ENCODE measurements around the gene OTOGL.
"Not testable (repeated sequence)": the region's sequence is repeated elsewhere in the genome, so short reads cannot be mapped to it uniquely, and the experiment has no call there.

Gene OTOGL

DNA sequence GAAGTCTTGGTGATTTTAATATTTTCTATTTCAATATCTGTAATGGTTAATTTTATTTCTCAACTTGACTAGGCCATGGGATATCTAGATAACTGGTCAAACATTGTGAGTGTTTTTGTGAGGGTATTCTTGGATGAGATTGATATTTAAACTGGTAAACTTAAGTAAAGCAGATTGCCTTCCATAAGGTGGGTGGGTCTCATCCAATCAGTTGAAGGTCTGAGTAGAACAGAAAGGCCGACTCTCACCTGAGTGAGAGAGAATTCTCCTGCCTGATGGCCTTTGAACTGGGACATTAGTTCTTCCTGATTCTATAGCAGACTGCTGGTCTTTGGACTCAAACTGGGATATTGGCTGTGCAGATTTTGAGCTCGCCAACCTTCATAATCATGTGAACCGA is 36.3 kb downstream of the OTOGL start:
- no peaks in the 10 kb centered on the region for H3K4me1 ChIP-seq (ENCODE audit: control insufficient read depth in 1 of 2, insufficient read depth in 2 of 2, low read length in 2 of 2)
- H3K27ac ChIP-seq (ENCODE audit: low read length): no peak overlapping the region
- no peaks in the 10 kb centered on the region for H3K36me3 ChIP-seq (ENCODE audit: control insufficient read depth in 1 of 2, insufficient read depth in 2 of 2, low read length in 2 of 2)
- no peaks in the 10 kb centered on the region for H3K27me3 ChIP-seq (ENCODE audit: low read depth, low read length)
- no peak overlapping the region for H3K4me3 ChIP-seq (ENCODE audit: low read depth in 1 of 2, low read length in 2 of 2)
- no peaks in the 10 kb centered on the region for H3K9me3 ChIP-seq (ENCODE audit: control insufficient read depth in 1 of 2, low read length in 2 of 2)

DNA sequence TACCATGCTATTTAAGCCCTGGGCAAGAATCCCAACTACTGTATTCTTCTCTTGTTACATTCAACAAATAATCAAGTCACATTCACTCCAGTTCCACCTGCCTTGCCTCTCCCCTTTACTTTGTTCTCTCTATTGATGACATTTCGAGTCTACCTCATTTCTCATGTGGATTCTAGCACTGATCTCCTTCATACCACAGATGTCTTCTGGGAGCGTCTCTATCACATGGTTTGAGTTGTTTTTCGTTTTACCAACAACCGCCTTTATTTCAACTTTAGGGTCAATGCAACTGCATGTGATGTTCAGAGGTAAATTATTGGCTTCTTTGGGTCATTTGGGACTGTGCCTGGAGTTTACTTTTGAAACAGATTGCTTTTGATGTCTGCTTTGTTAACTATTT is 40.7 kb downstream of the OTOGL start:
- no peak overlapping the region for H3K27ac ChIP-seq (ENCODE audit: low read length)
- no peaks in the 10 kb centered on the region for H3K27me3 ChIP-seq (ENCODE audit: low read depth, low read length)

GRCh38 chr12:80142640-80143039 is 43.3 kb downstream of the OTOGL start:
- Histone ChIP-seq H3K9me3 (ENCODE audit: control insufficient read depth in 1 of 2, low read length in 2 of 2) (no peaks in the 10 kb centered on the region), H3K4me1 (ENCODE audit: control insufficient read depth in 1 of 2, insufficient read depth in 2 of 2, low read length in 2 of 2) (no peaks in the 10 kb centered on the region), H3K27ac (ENCODE audit: low read length) (no peak overlapping the region), H3K36me3 (ENCODE audit: control insufficient read depth in 1 of 2, insufficient read depth in 2 of 2, low read length in 2 of 2) (no peaks in the 10 kb centered on the region), H3K4me3 (ENCODE audit: low read depth in 1 of 2, low read length in 2 of 2) (no peak overlapping the region), H3K27me3 (ENCODE audit: low read depth, low read length) (no peaks in the 10 kb centered on the region)

More for the DNA sequence above, 40.7 kb downstream of the OTOGL start:
- H3K9me3 ChIP-seq (ENCODE audit: control insufficient read depth in 1 of 2, low read length in 2 of 2): no peaks in the 10 kb centered on the region
- no peak overlapping the region for H3K4me3 ChIP-seq (ENCODE audit: low read depth in 1 of 2, low read length in 2 of 2)
- no peaks in the 10 kb centered on the region for H3K4me1 ChIP-seq (ENCODE audit: control insufficient read depth in 1 of 2, insufficient read depth in 2 of 2, low read length in 2 of 2)
- no peaks in the 10 kb centered on the region for H3K36me3 ChIP-seq (ENCODE audit: control insufficient read depth in 1 of 2, insufficient read depth in 2 of 2, low read length in 2 of 2)

GRCh38 chr12:80143537-80143936 is 44.2 kb downstream of the OTOGL start:
- no peaks in the 10 kb centered on the region for H3K9me3 ChIP-seq (ENCODE audit: control insufficient read depth in 1 of 2, low read length in 2 of 2)
- H3K4me3 ChIP-seq (ENCODE audit: low read depth in 1 of 2, low read length in 2 of 2): no peak overlapping the region
- no peaks in the 10 kb centered on the region for H3K27me3 ChIP-seq (ENCODE audit: low read depth, low read length)
- H3K27ac ChIP-seq (ENCODE audit: low read length): no peak overlapping the region
- H3K4me1 ChIP-seq (ENCODE audit: control insufficient read depth in 1 of 2, insufficient read depth in 2 of 2, low read length in 2 of 2): no peaks in the 10 kb centered on the region
- no peaks in the 10 kb centered on the region for H3K36me3 ChIP-seq (ENCODE audit: control insufficient read depth in 1 of 2, insufficient read depth in 2 of 2, low read length in 2 of 2)

- not testable (repeated sequence) for H3K9me3 ChIP-seq (ENCODE audit: control insufficient read depth in 1 of 2, low read length in 2 of 2); H3K27me3 ChIP-seq (ENCODE audit: low read depth, low read length); H3K4me1 ChIP-seq (ENCODE audit: control insufficient read depth in 1 of 2, insufficient read depth in 2 of 2, low read length in 2 of 2); H3K27ac ChIP-seq (ENCODE audit: low read length); H3K4me3 ChIP-seq (ENCODE audit: low read depth in 1 of 2, low read length in 2 of 2); H3K36me3 ChIP-seq (ENCODE audit: control insufficient read depth in 1 of 2, insufficient read depth in 2 of 2, low read length in 2 of 2)
These were observed 50.4 kb downstream of the OTOGL start for GRCh38 chr12:80149547-80150313.

- no peaks in the 10 kb centered on the region for H3K36me3 ChIP-seq (ENCODE audit: control insufficient read depth in 1 of 2, insufficient read depth in 2 of 2, low read length in 2 of 2)
- no peaks in the 10 kb centered on the region for H3K4me1 ChIP-seq (ENCODE audit: control insufficient read depth in 1 of 2, insufficient read depth in 2 of 2, low read length in 2 of 2)
- no peaks in the 10 kb centered on the region for H3K9me3 ChIP-seq (ENCODE audit: control insufficient read depth in 1 of 2, low read length in 2 of 2)
- no peak overlapping the region for H3K4me3 ChIP-seq (ENCODE audit: low read depth in 1 of 2, low read length in 2 of 2)
- H3K27ac ChIP-seq (ENCODE audit: low read length): no peak overlapping the region
- H3K27me3 ChIP-seq (ENCODE audit: low read depth, low read length): no peaks in the 10 kb centered on the region
These were observed 51.8 kb downstream of the OTOGL start for GRCh38 chr12:80151131-80151530.

DNA sequence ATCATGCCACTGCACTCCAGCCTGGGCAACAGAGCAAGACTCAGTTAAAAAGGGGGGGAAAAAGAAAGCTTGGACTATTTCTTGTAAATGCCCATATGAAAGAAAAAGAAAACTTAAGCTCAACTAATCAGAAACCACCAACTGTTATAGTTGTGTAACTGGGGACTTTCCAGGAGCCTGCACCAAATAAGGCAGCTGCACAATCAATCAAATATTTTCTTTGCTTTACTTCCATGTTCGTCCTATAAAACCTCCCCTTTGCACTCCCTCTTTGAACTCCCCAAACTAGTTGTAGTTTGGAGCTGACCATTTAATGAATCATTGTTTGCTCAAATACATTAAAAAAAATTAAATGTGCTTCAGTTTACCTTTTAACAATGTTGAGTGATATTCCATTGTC is 54.9 kb downstream of the OTOGL start:
- Histone ChIP-seq H3K36me3 (ENCODE audit: control insufficient read depth in 1 of 2, insufficient read depth in 2 of 2, low read length in 2 of 2) (no peaks in the 10 kb centered on the region), H3K4me1 (ENCODE audit: control insufficient read depth in 1 of 2, insufficient read depth in 2 of 2, low read length in 2 of 2) (no peaks in the 10 kb centered on the region), H3K4me3 (ENCODE audit: low read depth in 1 of 2, low read length in 2 of 2) (no peak overlapping the region), H3K9me3 (ENCODE audit: control insufficient read depth in 1 of 2, low read length in 2 of 2) (no peaks in the 10 kb centered on the region), H3K27ac (ENCODE audit: low read length) (no peak overlapping the region), H3K27me3 (ENCODE audit: low read depth, low read length) (no peaks in the 10 kb centered on the region)

DNA sequence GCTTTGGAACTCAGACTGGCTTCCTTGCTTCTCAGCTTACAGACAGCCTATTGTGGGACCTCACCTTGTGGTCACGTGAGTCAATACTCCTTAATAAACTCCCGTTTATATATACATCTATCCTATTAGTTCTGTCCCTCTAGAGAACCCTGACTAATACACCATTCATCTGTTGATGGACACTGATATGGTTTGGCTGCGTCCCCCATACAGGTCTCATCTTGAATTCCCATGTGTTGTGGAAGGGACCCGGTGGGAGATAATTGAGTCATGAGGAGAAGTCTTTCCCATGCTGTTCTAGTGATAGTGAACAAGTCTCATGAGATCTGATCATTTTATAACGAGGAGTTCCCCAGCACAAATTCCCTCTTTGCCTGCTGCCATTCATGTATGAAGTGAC is 57.0 kb downstream of the OTOGL start:
- no peaks in the 10 kb centered on the region for H3K27me3 ChIP-seq (ENCODE audit: low read depth, low read length)
- no peaks in the 10 kb centered on the region for H3K9me3 ChIP-seq (ENCODE audit: control insufficient read depth in 1 of 2, low read length in 2 of 2)
- no peak overlapping the region for H3K4me3 ChIP-seq (ENCODE audit: low read depth in 1 of 2, low read length in 2 of 2)
- H3K27ac ChIP-seq (ENCODE audit: low read length): no peak overlapping the region
- no peaks in the 10 kb centered on the region for H3K36me3 ChIP-seq (ENCODE audit: control insufficient read depth in 1 of 2, insufficient read depth in 2 of 2, low read length in 2 of 2)
- H3K4me1 ChIP-seq (ENCODE audit: control insufficient read depth in 1 of 2, insufficient read depth in 2 of 2, low read length in 2 of 2): no peaks in the 10 kb centered on the region

DNA sequence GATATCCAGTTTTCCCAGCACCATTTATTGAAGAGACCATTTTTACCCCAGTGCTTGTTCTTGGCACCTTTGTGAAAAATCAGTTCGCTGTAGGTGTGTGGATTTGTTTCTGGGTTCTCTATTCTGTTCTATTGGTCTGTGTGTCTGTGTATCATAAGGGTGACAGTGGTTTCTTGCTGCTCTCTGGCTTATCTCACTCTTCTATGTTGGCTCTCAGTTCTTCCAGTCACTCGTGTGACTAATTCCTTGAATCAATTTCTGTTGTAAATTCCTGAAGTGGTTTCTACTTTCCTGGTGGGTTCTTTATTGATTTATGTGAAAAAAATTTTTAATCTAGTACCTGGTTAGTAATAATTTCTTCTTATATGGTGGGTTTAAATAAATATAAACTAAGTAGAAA is 58.3 kb downstream of the OTOGL start:
- H3K27me3 ChIP-seq (ENCODE audit: low read depth, low read length): no peaks in the 10 kb centered on the region
- no peak overlapping the region for H3K4me3 ChIP-seq (ENCODE audit: low read depth in 1 of 2, low read length in 2 of 2)
- H3K4me1 ChIP-seq (ENCODE audit: control insufficient read depth in 1 of 2, insufficient read depth in 2 of 2, low read length in 2 of 2): no peaks in the 10 kb centered on the region
- no peaks in the 10 kb centered on the region for H3K9me3 ChIP-seq (ENCODE audit: control insufficient read depth in 1 of 2, low read length in 2 of 2)
- H3K36me3 ChIP-seq (ENCODE audit: control insufficient read depth in 1 of 2, insufficient read depth in 2 of 2, low read length in 2 of 2): no peaks in the 10 kb centered on the region
- H3K27ac ChIP-seq (ENCODE audit: low read length): no peak overlapping the region

- H3K36me3 ChIP-seq (ENCODE audit: control insufficient read depth in 1 of 2, insufficient read depth in 2 of 2, low read length in 2 of 2): no peaks in the 10 kb centered on the region
- H3K4me3 ChIP-seq (ENCODE audit: low read depth in 1 of 2, low read length in 2 of 2): no peak overlapping the region
- no peaks in the 10 kb centered on the region for H3K27me3 ChIP-seq (ENCODE audit: low read depth, low read length)
- H3K27ac ChIP-seq (ENCODE audit: low read length): no peak overlapping the region
- H3K4me1 ChIP-seq (ENCODE audit: control insufficient read depth in 1 of 2, insufficient read depth in 2 of 2, low read length in 2 of 2): no peaks in the 10 kb centered on the region
- H3K9me3 ChIP-seq (ENCODE audit: control insufficient read depth in 1 of 2, low read length in 2 of 2): no peaks in the 10 kb centered on the region
These were observed 62.3 kb downstream of the OTOGL start for GRCh38 chr12:80161612-80162011.

- H3K9me3 ChIP-seq (ENCODE audit: control insufficient read depth in 1 of 2, low read length in 2 of 2): no peaks in the 10 kb centered on the region
- H3K4me1 ChIP-seq (ENCODE audit: control insufficient read depth in 1 of 2, insufficient read depth in 2 of 2, low read length in 2 of 2): no peaks in the 10 kb centered on the region
- no peak overlapping the region for H3K4me3 ChIP-seq (ENCODE audit: low read depth in 1 of 2, low read length in 2 of 2)
- H3K27ac ChIP-seq (ENCODE audit: low read length): no peak overlapping the region
- no peaks in the 10 kb centered on the region for H3K27me3 ChIP-seq (ENCODE audit: low read depth, low read length)
- no peaks in the 10 kb centered on the region for H3K36me3 ChIP-seq (ENCODE audit: control insufficient read depth in 1 of 2, insufficient read depth in 2 of 2, low read length in 2 of 2)
These were observed 62.8 kb downstream of the OTOGL start for GRCh38 chr12:80162177-80162576.

GRCh38 chr12:80165746-80166145 is 66.4 kb downstream of the OTOGL start:
- no peaks in the 10 kb centered on the region for H3K9me3 ChIP-seq (ENCODE audit: control insufficient read depth in 1 of 2, low read length in 2 of 2)
- H3K4me1 ChIP-seq (ENCODE audit: control insufficient read depth in 1 of 2, insufficient read depth in 2 of 2, low read length in 2 of 2): no peaks in the 10 kb centered on the region
- H3K4me3 ChIP-seq (ENCODE audit: low read depth in 1 of 2, low read length in 2 of 2): no peak overlapping the region
- H3K27me3 ChIP-seq (ENCODE audit: low read depth, low read length): no peaks in the 10 kb centered on the region
- H3K36me3 ChIP-seq (ENCODE audit: control insufficient read depth in 1 of 2, insufficient read depth in 2 of 2, low read length in 2 of 2): no peaks in the 10 kb centered on the region
- H3K27ac ChIP-seq (ENCODE audit: low read length): no peak overlapping the region
